GM12878 (cell line): Measurements from ENCODE around the gene FASTKD2. TPM values are rescaled to one million over a fixed set of nuclear protein-coding genes. Genes with fewer than 3 reads are reported as not detected.

Experiments
- ATAC-seq: fragments of 200-7000 bp; cut with Tn5 transposase; 3 replicates; pipeline ENCODE4 v1.9.1; 2020; ENCODE audit warnings: mild to moderate bottlenecking, moderate library complexity
- BruUV-seq: library from RNA; stranded (reverse); fragments of 400-500 nt; replicated peaks from 2 replicates; lab custom pipeline; 2021; lab: Mats Ljungman, UMichigan
- CTCF ChIA-PET: fragments of 300-600 bp; sonication (Branson Sonifier 250); formaldehyde crosslinking; extraction: SDS; loops from one replicate; lab custom pipeline; 2021; ENCODE audit warnings: inconsistent platforms; lab: Yijun Ruan, JAX
- POLR2A ChIA-PET: fragments of 350-600 bp; formaldehyde crosslinking; extraction: SDS; loops from one replicate; lab custom pipeline; 2021; ENCODE audit warnings: inconsistent platforms; lab: Charles Lee
- RAD21 ChIA-PET: fragments of 300-600 bp; sonication (Branson Sonifier 250); formaldehyde crosslinking; loops from one replicate; lab custom pipeline; 2023; ENCODE audit warnings: antibody characterized with exemption; ENCODE audit not compliant: unreplicated experiment; lab: Charles Lee
- SMC1A ChIA-PET: fragments of 300-600 bp; sonication (Branson Sonifier 250); formaldehyde crosslinking; loops from one replicate; lab custom pipeline; 2023; ENCODE audit not compliant: unreplicated experiment, uncharacterized antibody; lab: Charles Lee
- DNase-seq: peaks from one replicate; pipeline ENCODE4 v3.0.0-alpha.2; 2011; ENCODE audit warnings: low read depth, low spot score
- FAIRE-seq: peaks from 3 replicates; lab custom pipeline; 2011; peaks lifted over from hg19 to GRCh38; lab: Jason Lieb, UNC
- H2AFZ ChIP-seq: 2 replicates; pipeline ENCODE4 v1.6.0; 2011; ENCODE audit warnings: low read depth, low read length, control low read depth; ENCODE audit not compliant: control insufficient read depth
- H3K27ac ChIP-seq: 2 replicates; pipeline ENCODE4 v1.5.1; 2011; ENCODE audit warnings: control low read depth; ENCODE audit not compliant: control insufficient read depth, insufficient read depth
- H3K27me3 ChIP-seq, 2 experiments: replicated peaks in 1 of 2; 2 replicates each; pipeline versions ENCODE4 v1.6.0 to v1.6.1; 2011; ENCODE audit warnings: low read length in 1 of 2; ENCODE audit not compliant: control insufficient read depth in 2 of 2, insufficient read depth in 2 of 2
- H3K36me3 ChIP-seq, 2 experiments: 2 replicates each; pipeline ENCODE4 v1.5.1; 2011; ENCODE audit warnings: low read length in 1 of 2; ENCODE audit not compliant: control insufficient read depth in 2 of 2, insufficient read depth in 2 of 2
- H3K4me1 ChIP-seq: 2 replicates; pipeline ENCODE4 v1.6.1; 2011; ENCODE audit warnings: mild to moderate bottlenecking, low read length, moderate library complexity, mixed read lengths; ENCODE audit not compliant: control insufficient read depth, insufficient read depth
- H3K4me2 ChIP-seq: 2 replicates; pipeline ENCODE4 v1.6.0; 2011; ENCODE audit warnings: control low read depth; ENCODE audit not compliant: control insufficient read depth, insufficient read depth
- H3K4me3 ChIP-seq: fragments of 200-600 bp; sonication (generic); 2 replicates; pipeline ENCODE4 v1.5.1; 2016
- H3K79me2 ChIP-seq: 2 replicates; pipeline ENCODE4 v1.6.0; 2011; ENCODE audit warnings: low read length; ENCODE audit not compliant: control insufficient read depth, insufficient read depth
- H3K9ac ChIP-seq: 2 replicates; pipeline ENCODE4 v1.8.0; 2011; ENCODE audit warnings: low read length, control low read depth, mixed read lengths; ENCODE audit not compliant: control insufficient read depth, insufficient read depth
- H3K9me3 ChIP-seq: replicated peaks from 3 replicates; pipeline ENCODE4 v1.5.1; 2011; ENCODE audit warnings: mild to moderate bottlenecking, low read length; ENCODE audit not compliant: control insufficient read depth, insufficient read depth
- H4K20me1 ChIP-seq: 2 replicates; pipeline ENCODE4 v1.6.0; 2011; ENCODE audit not compliant: control insufficient read depth, insufficient read depth
- ATF2 ChIP-seq: IDR thresholded peaks from 2 replicates; pipeline ENCODE4 v1.6.1; 2012; ENCODE audit warnings: low read length, inconsistent platforms
- CHD2 ChIP-seq: IDR thresholded peaks from 2 replicates; pipeline ENCODE4 v1.6.1; 2011; ENCODE audit warnings: low read depth, low read length, improper control_type of control experiment, borderline replicate concordance
- CUX1 ChIP-seq: IDR thresholded peaks from 2 replicates; pipeline ENCODE4 v1.6.1; 2012; ENCODE audit warnings: improper control_type of control experiment, low read depth, low read length; ENCODE audit not compliant: insufficient replicate concordance
- E4F1 ChIP-seq: fragments of 450-650 bp; IDR thresholded peaks from 2 replicates; pipeline ENCODE4 v1.6.1; 2018; ENCODE audit warnings: borderline replicate concordance, mild to moderate bottlenecking; ENCODE audit not compliant: partially characterized antibody
- GATAD2B ChIP-seq: fragments of 450-650 bp; conservative IDR thresholded peaks from 2 replicates; pipeline ENCODE4 v1.6.1; 2017; ENCODE audit warnings: low read depth, mild to moderate bottlenecking, moderate library complexity
- MTA2 ChIP-seq: fragments of 450-650 bp; IDR thresholded peaks from 2 replicates; pipeline ENCODE4 v1.6.1; 2016; ENCODE audit warnings: low read depth, mild to moderate bottlenecking, moderate library complexity
- MYB ChIP-seq: fragments of 150-350 bp; IDR thresholded peaks from 2 replicates; pipeline ENCODE4 v1.6.1; 2014; ENCODE audit warnings: mild to moderate bottlenecking, low read depth, low read length, borderline replicate concordance
- MYC ChIP-seq: IDR thresholded peaks from 2 replicates; pipeline ENCODE4 v1.6.1; 2011; ENCODE audit warnings: mild to moderate bottlenecking, low read length, moderate library complexity, inconsistent platforms; ENCODE audit not compliant: insufficient read depth, insufficient replicate concordance, insufficient read length, severe bottlenecking
- RFX5 ChIP-seq: IDR thresholded peaks from 2 replicates; pipeline ENCODE4 v1.6.1; 2011; ENCODE audit warnings: low read depth, low read length, improper control_type of control experiment
- SMAD1 ChIP-seq: fragments of 450-650 bp; IDR thresholded peaks from 2 replicates; pipeline ENCODE4 v1.6.1; 2018; ENCODE audit warnings: mild to moderate bottlenecking, low read depth; ENCODE audit not compliant: partially characterized antibody
- SMC3 ChIP-seq: IDR thresholded peaks from 2 replicates; pipeline ENCODE4 v1.6.1; 2011; ENCODE audit warnings: low read length, improper control_type of control experiment, borderline replicate concordance
- TCF12 ChIP-seq: IDR thresholded peaks from 2 replicates; pipeline ENCODE4 v1.6.1; 2011; ENCODE audit warnings: low read depth, mild to moderate bottlenecking, low read length
- USF1 ChIP-seq: IDR thresholded peaks from 2 replicates; pipeline ENCODE4 v1.6.1; 2011; ENCODE audit warnings: borderline replicate concordance, low read depth, mild to moderate bottlenecking, moderate library complexity, mixed read lengths, low read length; ENCODE audit not compliant: insufficient read depth; ENCODE audit errors: extremely low read length
- ZNF274 ChIP-seq: IDR thresholded peaks from one replicate; pipeline ENCODE4 v1.8.0; 2011; ENCODE audit not compliant: insufficient read length, insufficient read depth
- WGBS: methylation state at CpG from one replicate; pipeline ENCODE4 v1.1.6; 2016; ENCODE audit warnings: low lambda C conversion rate; ENCODE audit not compliant: insufficient replicate concordance, insufficient coverage; ENCODE audit errors: missing lambda C conversion rate; 5-methylcytosine and 5-hydroxymethylcytosine counted together
- in situ Hi-C: fragments of 300-500 bp; cut with MboI; formaldehyde crosslinking; loops from 9 replicates; pipeline ENCODE4 v1.14.3; 2018; ENCODE audit warnings: mixed read lengths
- intact Hi-C: fragments of 100-400 bp; cut with micrococcal nuclease; formaldehyde crosslinking; loops from one replicate; pipeline ENCODE4 v1.14.2; 2022; ENCODE audit not compliant: unreplicated experiment
- polyA plus RNA-seq, 11 experiments: library from polyadenylated mRNA; depleted of rRNA in 4 of 11; unstranded in 6 of 11; stranded (reverse) in 5 of 11; fragments of >200 nt; fragmentation: Nextera tagmentation in 4 of 11; fragmentation: Illumina TruSeq in 1 of 11; extraction: Ambion mirVana in 4 of 11; extraction: Trizol in 1 of 11; gene quantifications; 1 replicate in 1 of 11; 2 replicates in 10 of 11; pipeline versions ENCODE4 v1.2.1 to v1.2.3, GENCODE V29; 2011 to 2016; ENCODE audit warnings: inconsistent platforms in 2 of 11, missing spikeins in 2 of 11, low read depth in 1 of 11
- total RNA-seq, 4 experiments: library from RNA; depleted of rRNA in 3 of 4; stranded (reverse); fragments of >200 nt in 3 of 4; fragmentation: Illumina TruSeq in 1 of 4; extraction: Trizol in 1 of 4; gene quantifications; 2 replicates each; pipeline versions ENCODE4 v1.2.1 to v1.2.3, GENCODE V29; 2013 to 2021

FASTKD2 gene
- total and polyA plus RNA-seq, 10 of the 15 experiments (the other 5 are each of a cell fraction or from before 2014, with no cell fraction given): 32.1 to 115 (median 52.3) TPM

- H3K4me1 ChIP-seq: no peaks in the 10 kb centered on the region
- ChIA-PET RAD21 (no interaction called here), CTCF (no interaction called here), POLR2A (no interaction called here), SMC1A (interaction anchor here (0.5 kb wide), 1 partner anchor 257 kb away, joined by 3 read pairs; no protein-coding TSS in a partner anchor)
- in situ Hi-C loops (no loop called here), intact Hi-C loops (no loop called here)
- no peak overlapping the region for H2AFZ ChIP-seq
- H3K27me3 ChIP-seq: no peaks in the 10 kb centered on the region
- no peak for FAIRE-seq
- H3K4me3 ChIP-seq: no peak overlapping the region
- no peaks in the 10 kb centered on the region for H3K9me3 ChIP-seq
- H3K36me3 ChIP-seq: no peaks in the 10 kb centered on the region
- WGBS: 25% methylated on average over 2 of the region's 2 CpGs
- H4K20me1 ChIP-seq: no peaks in the 10 kb centered on the region
- DNase-seq: no peak
- H3K4me2 ChIP-seq: no peak overlapping the region
- H3K79me2 ChIP-seq: no peaks in the 10 kb centered on the region
- ATAC-seq: no peak
- H3K9ac ChIP-seq: no peak overlapping the region
- no TSS peak for BruUV-seq
- H3K27ac ChIP-seq: no peak overlapping the region
- TF ChIP-seq TCF12: no peak
- TF ChIP-seq RFX5: no peak
- TF ChIP-seq MTA2: no peak
- TF ChIP-seq SMC3: no peak
- TF ChIP-seq ATF2: no peak
- no peak for TF ChIP-seq CHD2
- TF ChIP-seq E4F1: no peak
- TF ChIP-seq CUX1: no peak
- TF ChIP-seq GATAD2B: no peak
- TF ChIP-seq ZNF274: no peak
- TF ChIP-seq SMAD1: no peak
- no peak for TF ChIP-seq USF1
- no peak for TF ChIP-seq MYC
- no peak for TF ChIP-seq MYB
Observed at GRCh38 chr2:206733341-206733740, 32.1 kb upstream of the FASTKD2 start.
